CD4-positive, alpha-beta T cell (primary cell): ENCODE data around the gene WNT2B. TPM values are rescaled to one million over a fixed set of nuclear protein-coding genes. Genes with fewer than 3 reads are reported as not detected.

ENCODE experiments used
- ATAC-seq: fragments of 200-7000 bp; cut with Tn5 transposase; one replicate; pipeline ENCODE4 v1.10.0; 2022; ENCODE audit warnings: mild to moderate bottlenecking; ENCODE audit not compliant: poor library complexity
- CTCF ChIA-PET: fragments of 350-600 bp; sonication (Branson Sonifier 250); formaldehyde crosslinking; loops from one replicate; lab custom pipeline; 2021; ENCODE audit warnings: antibody characterized with exemption, inconsistent platforms; lab: Charles Lee
- POLR2A ChIA-PET: fragments of 350-600 bp; sonication (Branson Sonifier 250); formaldehyde crosslinking; loops from one replicate; lab custom pipeline; 2021; ENCODE audit warnings: antibody characterized with exemption, inconsistent platforms; lab: Charles Lee
- DNase-seq, 14 experiments: peaks; one replicate each; pipeline ENCODE4 v3.0.0-alpha.2; 2013 to 2020; ENCODE audit warnings: mixed read lengths in 2 of 14
- H3K27ac ChIP-seq, 2 donors: one replicate each; pipeline versions ENCODE4 v1.5.1 to v1.7.0; 2013; ENCODE audit warnings: low read length in 2 of 2, low read depth in 1 of 2, mild to moderate bottlenecking in 1 of 2
- H3K27me3 ChIP-seq, 2 experiments: 1 replicate in 1 of 2; 2 replicates in 1 of 2; pipeline versions ENCODE4 v1.6.1 to v1.7.0; 2013; ENCODE audit warnings: low read length in 2 of 2, control low read depth in 1 of 2, mild to moderate bottlenecking in 1 of 2, moderate library complexity in 1 of 2; ENCODE audit not compliant: insufficient read depth in 2 of 2, control insufficient read depth in 1 of 2
- H3K36me3 ChIP-seq: one replicate; pipeline ENCODE4 v1.6.1; 2013; ENCODE audit warnings: low read length, control low read depth; ENCODE audit not compliant: insufficient read depth
- H3K4me1 ChIP-seq: one replicate; pipeline ENCODE4 v1.6.1; 2013; ENCODE audit warnings: low read length, control low read depth; ENCODE audit not compliant: insufficient read depth
- H3K4me3 ChIP-seq: one replicate; pipeline ENCODE4 v1.5.1; 2013; ENCODE audit warnings: mild to moderate bottlenecking, low read length, moderate library complexity
- H3K9me3 ChIP-seq, 2 experiments: 1 replicate in 1 of 2; 2 replicates in 1 of 2; pipeline versions ENCODE4 v1.6.1 to v1.7.0; 2013; ENCODE audit warnings: low read length in 2 of 2, mild to moderate bottlenecking in 2 of 2, control low read depth in 1 of 2, moderate library complexity in 1 of 2; ENCODE audit not compliant: control insufficient read depth in 1 of 2, insufficient read depth in 1 of 2
- H3K27ac Mint-ChIP-seq: one replicate; pipeline ENCODE4 v1.8.0; 2020; ENCODE audit warnings: mixed read lengths
- H3K27me3 Mint-ChIP-seq: one replicate; pipeline ENCODE4 v1.8.0; 2021; ENCODE audit warnings: mixed read lengths
- H3K36me3 Mint-ChIP-seq: one replicate; pipeline ENCODE4 v1.8.0; 2021; ENCODE audit warnings: low read depth, mixed read lengths
- H3K4me1 Mint-ChIP-seq: one replicate; pipeline ENCODE4 v1.8.0; 2021; ENCODE audit warnings: low read depth, mixed read lengths
- H3K4me3 Mint-ChIP-seq: one replicate; pipeline ENCODE4 v1.8.0; 2020; ENCODE audit warnings: mild to moderate bottlenecking, mixed read lengths
- H3K9me3 Mint-ChIP-seq: one replicate; pipeline ENCODE4 v1.8.0; 2020; ENCODE audit warnings: mixed read lengths
- CTCF ChIP-seq: fragments of 200-600 bp; IDR thresholded peaks from one replicate; pipeline ENCODE4 v1.8.0; 2022; ENCODE audit warnings: antibody characterized with exemption, mild to moderate bottlenecking
- intact Hi-C, 2 experiments: fragments of 100-400 bp; cut with DNase I in 1 of 2; cut with micrococcal nuclease in 1 of 2; formaldehyde crosslinking; loops; one replicate each; pipeline versions ENCODE4 v1.15.1 to v1.9.0; 2023 to 2025; cut with DNase I, micrococcal nuclease
- total RNA-seq, 174 experiments: library from RNA in 2 of 174; stranded (reverse) in 2 of 174; gene quantifications; one replicate each; pipeline ENCODE4 v1.2.3 and lab custom pipeline; 2021 to 2026

WNT2B gene
- total RNA-seq, 2 experiments from 2014 or later = 0.33 to 0.67 TPM

GRCh38 chr1:112516141-112516540, 7.4 kb downstream of the WNT2B start:
- no peaks in the 10 kb centered on the region for H3K27me3 Mint-ChIP-seq
- H3K27me3 ChIP-seq = no peaks in the 10 kb centered on the region
- no peak overlapping the region for H3K4me3 ChIP-seq
- H3K4me1 Mint-ChIP-seq = no peaks in the 10 kb centered on the region
- DNase-seq (no peak), ATAC-seq (no peak)
- H3K27ac ChIP-seq = no peak overlapping the region
- H3K9me3 Mint-ChIP-seq = no peaks in the 10 kb centered on the region
- H3K4me3 Mint-ChIP-seq = no peak overlapping the region
- H3K36me3 ChIP-seq = no peaks in the 10 kb centered on the region
- H3K36me3 Mint-ChIP-seq = no peaks in the 10 kb centered on the region
- intact Hi-C loops = no loop called here
- no peak for TF ChIP-seq CTCF
- H3K9me3 ChIP-seq = no peaks in the 10 kb centered on the region
- no peak overlapping the region for H3K27ac Mint-ChIP-seq
- ChIA-PET CTCF (no interaction called here), POLR2A (no interaction called here)
- H3K4me1 ChIP-seq = no peaks in the 10 kb centered on the region

- TF ChIP-seq CTCF = no peak
- H3K27me3 ChIP-seq = no peaks in the 10 kb centered on the region
- ATAC-seq (no peak), DNase-seq (no peak)
- ChIA-PET POLR2A (no interaction called here), CTCF (no interaction called here)
- Mint-ChIP-seq H3K4me1 (no peaks in the 10 kb centered on the region), H3K27ac (no peak overlapping the region), H3K9me3 (no peaks in the 10 kb centered on the region), H3K36me3 (no peaks in the 10 kb centered on the region), H3K4me3 (no peak overlapping the region), H3K27me3 (no peaks in the 10 kb centered on the region)
- H3K4me3 ChIP-seq = no peak overlapping the region
- no peak overlapping the region for H3K27ac ChIP-seq
- intact Hi-C loops = no loop called here
- H3K4me1 ChIP-seq = no peaks in the 10 kb centered on the region
- H3K36me3 ChIP-seq = no peaks in the 10 kb centered on the region
- H3K9me3 ChIP-seq = no peaks in the 10 kb centered on the region
These were observed 8.5 kb downstream of the WNT2B start for GRCh38 chr1:112517231-112517630.

- no peak overlapping the region for H3K27ac ChIP-seq
- H3K36me3 ChIP-seq = no peaks in the 10 kb centered on the region
- ATAC-seq (no peak), DNase-seq (no peak)
- H3K4me3 Mint-ChIP-seq = no peak overlapping the region
- H3K4me1 ChIP-seq = no peaks in the 10 kb centered on the region
- CTCF ChIA-PET = no interaction called here
- no peaks in the 10 kb centered on the region for H3K4me1 Mint-ChIP-seq
- H3K27me3 ChIP-seq = no peaks in the 10 kb centered on the region
- no peaks in the 10 kb centered on the region for H3K9me3 ChIP-seq
- intact Hi-C loops = no loop called here
- H3K27me3 Mint-ChIP-seq = no peaks in the 10 kb centered on the region
- no peaks in the 10 kb centered on the region for H3K9me3 Mint-ChIP-seq
- H3K4me3 ChIP-seq = no peak overlapping the region
- TF ChIP-seq CTCF = no peak
- no peaks in the 10 kb centered on the region for H3K36me3 Mint-ChIP-seq
- no peak overlapping the region for H3K27ac Mint-ChIP-seq
- POLR2A ChIA-PET = no interaction called here
These were observed 8.9 kb downstream of the WNT2B start for GRCh38 chr1:112517646-112518045.
